Anterior cingulate cortex (tissue), 58 donors: Measurements from ENCODE around the gene ST7.

Experiments
- DNase-seq, 58 donors: peaks; one replicate each; lab custom pipeline; 2025; lab: John Stamatoyannopoulos, UW

Gene ST7

DNA sequence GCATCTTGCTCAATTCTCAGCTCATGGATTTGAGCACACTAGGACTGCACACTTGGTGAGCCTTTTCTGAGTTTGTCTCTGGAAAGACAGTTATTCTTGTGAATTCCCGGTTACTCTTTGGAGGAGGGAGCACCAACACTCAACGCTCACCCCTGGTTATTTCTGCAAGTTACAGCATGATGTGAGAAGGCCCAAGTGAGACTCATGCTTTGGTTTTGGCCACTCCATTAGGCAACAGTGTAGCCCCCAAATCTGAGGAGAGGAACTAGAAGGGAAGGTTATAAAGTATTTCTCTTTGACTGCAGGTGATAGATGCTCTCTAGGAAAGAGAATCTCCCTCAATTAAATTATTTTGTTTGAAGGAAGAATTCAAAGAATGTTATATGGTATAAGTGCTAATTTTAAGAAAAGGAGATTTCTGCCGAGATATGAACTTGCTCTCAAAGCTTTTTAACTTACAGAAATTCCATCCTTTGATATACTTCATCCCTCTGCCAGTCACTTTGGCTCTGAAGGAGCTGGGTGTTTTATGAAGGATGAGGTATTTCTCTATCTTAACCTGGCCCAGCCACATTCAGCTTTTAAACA, 186.2 kb downstream of the ST7 start:
- DNase-seq: no peak

DNA sequence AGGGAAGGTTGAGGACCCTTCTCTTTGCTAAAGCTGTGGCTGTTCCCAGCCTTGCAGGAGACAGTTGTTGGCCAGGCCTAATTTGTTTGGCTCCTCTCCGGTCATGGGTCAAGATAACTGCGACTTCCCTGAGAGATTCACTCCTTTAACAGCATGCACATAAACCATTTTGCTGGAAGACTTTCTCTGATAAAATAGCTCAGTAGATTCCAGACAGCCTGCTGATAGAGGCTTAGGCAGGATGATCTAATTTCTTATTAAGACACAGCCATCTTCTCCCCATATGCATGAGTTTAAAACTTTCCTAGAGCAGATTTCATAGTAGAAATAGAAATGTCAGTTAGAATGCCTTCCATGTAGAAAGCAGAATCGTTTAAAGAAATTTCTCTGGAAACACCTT, 187.6 kb downstream of the ST7 start:
- no peak for DNase-seq

DNA sequence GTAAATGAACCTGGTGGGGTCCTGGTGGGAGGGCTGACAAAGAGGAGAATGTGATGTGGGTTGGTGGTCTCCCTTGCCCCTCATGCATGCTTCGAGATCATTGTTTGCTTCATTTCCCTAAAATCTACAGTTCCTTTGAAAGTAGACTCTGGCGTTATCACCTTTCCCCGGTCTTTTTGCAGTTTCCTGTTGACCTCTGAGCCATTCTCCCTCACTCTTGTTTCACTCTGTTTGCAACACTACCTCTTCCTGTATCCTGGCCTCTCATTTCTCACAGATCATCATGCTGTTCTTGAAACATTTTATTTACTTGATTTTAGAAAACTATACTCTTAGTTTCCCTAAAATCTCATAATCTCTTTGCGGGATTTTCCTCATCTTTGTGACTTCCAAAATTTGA, 189.8 kb downstream of the ST7 start:
- DNase-seq: no peak

DNA sequence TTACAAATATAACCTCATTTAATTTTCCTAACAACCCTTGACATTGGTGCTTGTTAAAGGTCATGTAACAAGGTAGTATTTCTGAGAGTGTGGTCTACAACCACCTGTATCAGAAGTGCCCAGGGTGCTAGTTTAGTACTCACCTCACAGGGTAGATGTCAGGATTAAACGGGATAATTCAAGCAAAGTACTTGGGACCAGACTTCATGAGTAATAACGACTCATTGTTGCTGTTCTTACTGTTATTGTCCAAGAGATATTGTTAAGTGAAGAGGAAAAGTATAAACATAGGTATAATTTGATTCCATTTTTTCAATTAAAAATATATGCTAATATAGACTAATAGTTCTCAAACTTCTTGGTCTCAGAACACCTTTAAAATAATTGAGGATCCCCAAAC, 190.3 kb downstream of the ST7 start:
- DNase-seq: no peak

DNA sequence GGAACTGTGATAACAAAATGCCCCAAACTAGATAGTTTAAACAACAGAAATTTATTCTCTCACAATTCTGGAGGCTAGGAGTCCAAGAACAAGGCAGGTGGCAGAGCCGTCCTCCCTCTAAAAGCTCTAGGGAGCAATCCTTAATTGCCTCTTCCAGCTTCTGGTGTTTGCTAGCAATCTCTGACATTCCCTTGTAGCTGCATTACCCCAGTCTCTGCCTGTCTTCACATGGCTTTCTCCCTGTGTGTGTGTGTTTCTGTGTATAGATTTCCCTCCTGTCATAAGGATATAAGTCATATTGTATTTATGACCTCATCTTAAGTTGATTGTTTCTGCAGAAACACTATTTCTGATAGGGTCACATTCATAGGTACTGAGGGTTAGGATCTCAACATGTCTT, 192.0 kb downstream of the ST7 start:
- DNase-seq: no peak

DNA sequence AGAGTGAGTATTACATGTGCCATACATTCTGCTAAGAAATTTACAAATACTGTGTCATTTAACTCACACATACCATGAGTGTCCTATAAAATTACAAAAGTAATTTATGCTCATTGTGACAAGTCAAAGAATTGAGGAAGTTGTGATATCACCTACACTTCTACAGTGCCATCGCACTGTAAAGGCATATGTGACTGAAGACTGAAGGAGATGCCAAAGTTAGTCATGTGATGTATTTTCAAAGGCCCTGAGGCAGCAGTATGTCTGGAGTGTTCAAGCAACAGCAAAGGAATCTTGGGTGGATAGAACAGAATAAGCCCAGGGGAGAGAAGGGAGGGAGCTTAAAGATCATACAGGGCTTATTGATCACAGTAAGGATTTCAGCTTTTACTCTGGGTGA, 192.8 kb downstream of the ST7 start:
- no peak for DNase-seq

DNA sequence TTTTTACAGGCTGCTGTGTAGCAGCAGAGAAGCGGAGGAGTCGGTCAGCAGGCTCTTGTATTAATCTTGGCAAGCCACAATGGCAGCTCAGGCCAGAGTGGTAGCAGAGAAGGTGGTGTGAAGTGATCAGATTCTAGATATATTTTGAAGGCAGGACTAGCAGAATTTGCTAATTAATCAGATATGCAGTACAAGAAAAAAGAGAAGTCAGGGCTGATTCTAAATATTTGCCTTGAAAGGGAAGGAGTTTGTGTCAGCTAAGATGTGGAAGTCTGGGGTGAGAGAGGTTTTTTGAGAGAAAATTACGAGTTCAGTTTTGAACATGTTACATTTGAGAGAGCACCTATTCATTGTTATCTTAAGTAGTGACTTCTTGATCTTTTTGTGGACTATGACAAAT, 193.2 kb downstream of the ST7 start:
- no peak for DNase-seq

DNA sequence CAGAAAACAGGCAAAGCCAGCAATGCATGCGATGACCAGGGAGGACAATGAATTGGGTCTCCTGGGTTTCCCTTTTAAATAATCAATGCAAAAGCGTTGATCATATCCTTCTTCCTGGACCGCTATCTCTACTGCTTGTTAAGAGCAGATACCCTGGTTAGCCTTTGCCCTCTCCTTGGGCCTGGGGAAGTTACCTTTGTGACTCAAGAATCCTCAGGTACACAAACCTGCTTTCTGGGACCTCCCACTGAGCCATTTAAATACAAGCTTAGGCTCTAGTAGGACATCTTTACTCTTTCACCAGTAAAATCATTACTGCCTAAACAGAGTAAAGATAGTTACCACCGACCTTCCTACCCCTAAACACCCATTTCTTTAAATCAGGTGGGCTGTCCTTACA, 195.7 kb downstream of the ST7 start:
- DNase-seq: no peak

DNA sequence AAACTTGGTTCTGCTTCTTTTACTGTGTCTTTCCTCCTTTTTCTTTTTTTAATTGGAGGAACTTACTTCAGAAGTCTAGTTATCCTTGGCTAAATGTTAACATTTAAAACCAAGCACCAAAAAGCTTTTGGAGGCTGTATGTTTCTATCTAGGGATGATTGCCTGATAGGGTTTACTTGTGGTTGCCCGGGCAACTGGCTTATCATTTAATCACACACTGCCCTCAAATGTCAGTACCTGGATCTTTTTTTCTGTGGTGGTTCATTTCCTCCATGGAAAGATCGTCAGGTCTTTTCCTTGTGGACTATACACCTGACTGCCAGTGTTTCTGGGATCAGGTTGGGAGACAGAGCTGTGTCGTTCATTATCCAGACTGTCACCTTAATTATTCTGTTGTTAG, 196.4 kb downstream of the ST7 start:
- DNase-seq: no peak

DNA sequence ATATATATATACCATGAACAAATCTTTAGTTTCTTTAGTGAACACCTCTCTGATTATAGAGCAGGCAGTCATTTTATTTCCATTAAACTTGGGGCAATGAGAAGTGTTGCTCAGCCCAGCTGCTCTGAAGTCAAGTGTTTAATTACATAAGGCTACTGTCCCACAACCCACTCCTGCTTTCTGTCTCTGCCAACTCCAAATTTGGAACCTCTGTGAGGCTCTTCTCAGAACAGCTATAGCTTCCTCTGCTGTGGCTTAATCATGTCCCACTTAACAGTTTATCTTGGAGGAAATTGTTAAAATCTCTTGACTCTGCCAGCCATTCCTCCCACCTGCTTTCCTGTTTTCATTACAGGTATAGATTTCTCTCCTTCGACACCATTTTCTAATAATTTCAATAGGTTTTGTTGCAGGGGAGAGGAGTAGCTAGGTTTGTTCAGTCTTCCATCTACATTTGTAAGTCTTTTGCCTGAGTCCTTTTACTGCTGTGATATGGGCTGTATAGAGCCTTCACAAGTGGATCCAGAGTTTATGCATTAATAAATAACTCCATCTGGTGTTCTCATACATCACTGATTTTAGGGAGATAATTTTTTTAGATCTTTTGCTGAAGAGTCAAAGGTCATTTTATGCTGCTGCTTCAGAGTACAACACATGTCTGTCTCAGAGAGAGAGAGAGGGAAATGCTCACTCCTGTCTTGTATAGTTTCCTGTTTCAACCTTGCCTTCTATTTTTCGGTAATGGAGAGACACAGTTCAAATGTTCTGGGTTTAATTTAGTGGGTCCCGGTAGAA, 199.1 kb downstream of the ST7 start:
- peak in 8 of 58 donors; percentile 5 to 69 (median 20) for DNase-seq

DNA sequence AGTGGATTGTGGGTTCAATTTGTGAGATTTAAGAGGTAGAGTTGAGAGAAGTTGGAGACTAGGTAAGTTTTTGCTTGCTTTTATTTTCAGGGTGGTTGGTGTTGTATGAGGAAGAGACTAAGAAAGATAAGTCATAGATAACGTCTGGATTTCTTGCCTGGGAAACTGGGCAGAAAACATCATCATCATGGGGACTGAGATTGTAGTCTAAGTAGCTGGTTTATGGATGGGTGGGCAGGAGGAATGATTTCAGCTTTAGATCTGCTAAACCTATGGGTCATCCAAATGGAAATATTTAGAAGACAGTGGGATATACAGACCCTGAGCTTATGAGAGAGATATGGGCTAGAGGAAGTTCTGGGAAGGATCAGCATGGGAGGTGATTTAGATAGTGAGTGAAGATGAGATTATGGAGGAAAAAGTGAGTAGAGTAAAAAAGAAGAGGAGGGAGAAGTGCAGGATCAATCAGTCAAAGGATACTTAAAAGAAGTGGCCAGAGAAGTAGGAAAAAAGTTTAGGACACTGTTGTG, 199.8 kb downstream of the ST7 start:
- DNase-seq: no peak

DNA sequence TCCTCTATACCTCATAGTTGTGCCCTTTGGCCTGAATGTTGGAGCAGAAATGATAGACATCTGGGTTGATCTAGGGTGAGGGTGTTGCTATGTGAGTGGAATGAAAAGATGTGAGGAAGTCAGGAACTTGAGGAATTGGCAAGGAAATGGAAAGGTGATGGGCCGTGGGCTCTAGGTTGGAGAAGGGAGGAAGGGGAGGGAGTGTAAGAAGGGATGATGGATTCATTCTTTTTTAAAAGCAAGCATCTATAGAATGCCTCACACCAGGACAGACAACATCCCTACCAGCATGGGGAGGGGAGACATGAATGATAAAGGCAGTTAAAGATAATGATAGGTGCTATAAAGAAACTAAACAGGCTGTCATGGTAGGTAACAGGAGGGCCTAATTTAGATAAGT, 201.4 kb downstream of the ST7 start:
- no peak for DNase-seq

DNA sequence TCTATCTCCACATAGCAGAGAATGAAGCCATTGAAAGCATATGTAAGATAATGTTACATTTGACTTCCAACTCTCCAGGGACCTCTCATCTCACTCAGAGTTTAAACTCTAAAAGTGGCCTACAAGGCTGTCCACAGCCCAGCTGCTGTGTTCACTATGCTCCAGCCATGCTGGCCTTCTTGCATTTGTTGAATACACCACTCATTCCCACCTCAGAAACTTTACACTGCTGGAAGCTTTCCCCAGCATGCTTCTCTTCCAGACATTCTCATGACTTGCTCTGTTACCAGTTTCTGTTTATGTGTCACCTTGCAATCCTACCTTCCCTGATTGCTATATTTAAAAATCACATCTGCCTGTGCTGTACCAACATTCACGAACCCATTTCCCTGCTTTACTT, 202.4 kb downstream of the ST7 start:
- DNase-seq: no peak

DNA sequence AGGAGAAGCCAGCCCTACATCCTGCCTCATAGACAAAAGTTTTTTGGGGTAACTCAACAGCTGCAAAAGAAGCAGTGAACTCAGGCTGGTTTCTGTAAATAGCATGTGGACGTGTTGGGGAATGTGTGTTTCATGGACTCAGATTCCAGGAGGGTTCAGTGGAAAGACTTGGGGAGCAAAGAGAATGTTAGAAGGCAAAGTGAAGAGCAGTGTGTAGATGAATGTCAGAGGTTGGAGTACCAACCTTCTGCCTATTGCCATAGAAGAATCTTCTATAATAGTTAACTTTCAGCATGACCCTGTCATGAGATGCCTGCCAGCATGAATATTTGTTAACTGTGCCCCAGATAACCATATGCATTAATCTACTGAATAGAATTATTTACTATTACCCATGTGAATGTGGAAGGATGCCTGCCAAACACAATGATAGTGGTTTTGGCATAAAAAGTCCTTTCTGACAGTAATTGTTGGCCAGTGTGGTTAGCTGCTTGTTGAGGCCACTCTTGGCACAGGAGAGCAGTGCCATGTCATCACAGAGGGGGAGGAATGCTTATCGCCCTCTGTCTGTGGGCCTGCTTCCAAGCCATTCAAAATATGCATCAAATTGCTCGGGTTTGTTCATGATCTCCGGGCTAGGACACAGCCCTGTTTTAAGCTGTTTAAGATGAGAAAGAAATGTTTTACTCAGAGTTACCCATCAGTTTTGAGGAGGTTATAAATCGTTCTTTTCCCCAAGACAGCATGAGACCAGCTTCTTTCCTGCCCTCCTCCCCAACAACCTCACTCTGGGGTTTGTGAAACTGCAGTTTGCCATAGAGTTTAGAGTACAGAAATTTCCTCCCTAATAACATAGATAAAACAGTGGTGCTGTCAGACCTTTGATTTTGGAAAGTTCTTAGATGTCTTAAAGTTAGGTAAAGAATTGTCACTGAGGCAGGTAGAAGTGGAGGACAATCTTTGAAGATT, 204.2 kb downstream of the ST7 start:
- DNase-seq: peak in 40 of 58 donors; percentile 5 to 79 (median 32)

DNA sequence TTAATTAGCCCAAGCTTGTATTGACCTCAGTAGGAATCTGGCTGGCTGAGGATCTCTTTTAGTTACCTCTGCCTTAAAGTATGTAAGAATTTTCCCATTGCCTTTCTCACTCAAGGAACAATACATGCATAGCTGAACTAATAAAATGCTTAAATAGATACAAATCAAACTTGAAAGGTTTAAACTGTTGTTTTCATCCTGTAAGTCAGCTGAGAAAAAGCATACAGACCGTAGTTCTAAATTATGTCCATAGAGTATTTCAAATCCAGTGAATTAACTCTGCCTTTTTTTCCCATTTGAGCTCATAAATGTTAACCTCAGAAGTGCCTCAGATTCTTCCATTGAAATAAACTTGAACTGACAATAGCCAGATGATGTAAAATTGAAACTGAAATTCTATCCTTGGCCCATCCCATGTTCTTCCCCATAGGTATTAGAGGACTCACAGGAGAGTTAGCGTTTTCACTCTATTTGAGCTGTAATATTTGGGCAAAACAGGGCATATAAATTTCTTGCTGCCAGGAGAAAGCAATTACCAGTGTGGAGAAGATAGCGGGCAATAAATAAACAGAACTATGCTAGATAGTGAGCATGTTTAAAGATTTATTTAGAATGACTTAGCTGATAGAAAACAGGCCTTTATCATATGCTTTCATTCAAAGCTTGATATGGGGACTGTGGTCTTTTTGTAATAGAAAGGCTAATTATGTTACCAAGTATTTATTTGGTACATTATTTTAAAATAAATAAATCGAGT, 205.8 kb downstream of the ST7 start:
- DNase-seq: no peak

DNA sequence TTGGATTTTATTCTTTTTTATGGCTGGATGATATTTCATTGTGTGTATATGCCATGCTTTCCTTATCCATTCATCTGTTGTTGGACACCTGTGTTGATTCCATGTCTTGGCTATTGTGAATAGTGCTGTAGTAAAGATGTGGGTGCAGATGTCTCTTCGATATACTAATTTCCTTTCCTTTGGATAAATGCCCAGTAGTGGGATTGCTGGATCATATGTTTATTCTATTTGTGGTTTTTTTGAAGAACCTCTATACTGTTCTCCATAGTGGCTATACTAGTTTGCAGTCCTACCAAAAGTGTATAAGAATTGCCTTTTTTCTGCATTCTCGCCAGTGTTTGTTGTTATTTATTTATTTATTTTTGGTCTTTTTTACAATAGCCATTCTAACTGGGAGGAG, 209.8 kb downstream of the ST7 start:
- no peak for DNase-seq

DNA sequence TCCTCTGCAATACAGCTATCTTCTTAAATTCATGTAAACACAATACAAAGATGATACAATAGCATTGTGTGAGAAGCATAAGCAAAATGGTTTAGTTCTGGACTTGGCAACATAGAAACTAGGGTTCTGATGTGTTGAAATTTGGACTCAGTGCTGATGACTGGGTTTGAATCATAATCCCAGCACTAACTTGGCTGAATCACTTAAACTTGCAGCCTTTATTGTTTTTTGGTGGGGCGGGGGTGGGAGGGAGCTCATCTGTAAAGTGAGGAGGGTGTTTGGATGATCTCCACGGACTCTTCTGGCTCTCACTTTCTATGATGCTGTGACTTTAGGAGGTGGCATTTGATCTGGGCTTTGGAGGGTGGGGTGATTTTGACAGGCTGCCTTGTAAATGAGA, 211.3 kb downstream of the ST7 start:
- DNase-seq: no peak

DNA sequence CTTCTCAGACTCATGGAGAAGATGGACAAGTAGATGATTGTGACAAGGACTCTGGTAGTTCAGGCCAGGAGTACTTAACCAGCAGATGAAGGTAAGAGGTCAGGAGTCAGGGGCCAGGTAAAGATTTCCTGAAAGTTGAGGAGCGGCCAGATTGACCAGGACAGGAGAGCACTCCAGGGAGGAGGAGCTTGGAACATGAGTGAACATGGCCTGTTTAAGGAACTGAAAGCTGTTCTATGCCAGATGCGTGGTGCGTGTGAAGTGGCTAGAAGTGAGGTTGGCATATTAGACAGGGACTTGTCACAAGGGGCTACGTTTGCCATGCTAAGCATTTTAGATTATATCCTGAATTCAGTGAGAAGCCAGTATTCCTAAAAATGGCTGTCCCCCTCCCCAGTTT, 212.4 kb downstream of the ST7 start:
- no peak for DNase-seq

DNA sequence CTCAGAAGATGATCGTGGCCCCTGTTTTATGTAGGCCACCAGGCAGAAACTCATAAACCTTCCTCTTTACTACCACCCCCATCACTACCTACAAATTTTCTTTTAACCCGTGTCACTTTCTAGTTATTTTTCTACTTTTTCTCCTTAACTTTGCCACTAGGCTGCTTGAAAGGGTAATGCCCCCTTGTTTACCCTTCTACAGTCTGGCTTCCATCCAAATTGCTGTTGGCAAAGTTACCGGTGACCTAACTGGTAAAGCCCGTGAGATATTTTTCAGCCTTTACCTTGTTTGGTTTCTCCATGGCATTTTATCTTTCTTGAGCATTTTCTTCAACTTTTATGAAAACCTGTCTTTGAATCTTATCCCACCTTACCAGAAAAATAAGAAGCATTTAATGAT, 216.6 kb downstream of the ST7 start:
- peak in 1 of 58 donors; percentile 4 for DNase-seq

DNA sequence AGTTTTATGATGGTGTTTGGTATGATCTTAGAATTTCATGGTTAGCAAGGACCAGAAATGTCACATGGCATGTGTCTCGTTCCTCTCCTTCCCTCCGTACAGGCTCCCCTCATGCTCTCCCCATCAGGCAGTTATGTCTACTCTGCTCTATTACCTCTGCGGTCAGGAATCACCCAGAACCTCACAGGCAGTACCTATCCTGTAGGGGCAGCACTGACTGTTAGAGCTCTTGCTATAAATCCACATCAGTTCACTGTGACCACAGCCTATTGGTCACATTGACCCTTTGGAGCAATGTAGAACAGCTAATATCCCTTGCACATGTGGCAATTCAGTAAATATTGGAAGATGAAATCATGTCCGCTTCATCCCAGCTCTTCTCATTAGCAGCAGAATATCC, 217.8 kb downstream of the ST7 start:
- no peak for DNase-seq
